Activated T-cell treated with anti-CD3 and anti-CD28 coated beads for 24 hours (primary cell): ENCODE measurements around the gene ANLN.
"Not testable (repeated sequence)": the region's sequence is repeated elsewhere in the genome, so short reads cannot be mapped to it uniquely, and the experiment has no call there.

ENCODE experiments used
- DNase-seq: peaks from one replicate; pipeline ENCODE4 v3.0.0-alpha.2; 2020; ENCODE audit warnings: low read depth

ANLN gene

DNA sequence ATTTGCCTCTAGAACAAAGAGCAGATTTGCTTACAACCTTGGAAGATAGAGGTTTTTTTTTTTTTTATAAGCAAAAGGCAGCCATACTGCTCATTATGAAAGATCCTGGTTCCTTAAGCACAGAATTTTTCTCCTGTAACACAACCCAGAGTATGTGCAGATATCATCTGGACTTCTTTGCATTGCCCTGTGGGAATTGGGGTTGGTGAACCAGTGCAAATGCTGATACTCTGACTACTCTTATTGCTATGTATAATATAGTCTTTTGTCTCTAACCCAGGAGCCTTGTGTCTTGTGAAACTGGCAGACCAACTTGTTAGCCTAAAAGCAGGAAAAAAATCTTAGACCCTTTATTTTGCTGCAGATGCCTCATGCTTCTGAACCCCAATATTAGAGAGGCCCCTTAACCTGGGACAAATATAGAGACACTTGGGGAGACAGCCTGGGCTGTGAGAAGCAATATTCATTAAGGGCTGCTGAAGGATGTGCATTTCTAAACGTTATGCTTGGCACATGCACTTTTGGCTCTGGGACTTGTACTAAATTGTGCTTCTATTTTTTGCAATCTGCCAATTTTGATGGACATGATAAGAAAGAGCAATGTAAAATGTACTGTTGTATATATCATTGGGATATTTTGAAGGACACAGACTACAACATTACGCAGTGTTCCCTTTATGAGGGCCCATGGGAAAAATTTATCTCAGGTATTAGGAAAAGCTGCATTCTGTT is 78.9 kb downstream of the ANLN start:
- DNase-seq = no peak

DNA sequence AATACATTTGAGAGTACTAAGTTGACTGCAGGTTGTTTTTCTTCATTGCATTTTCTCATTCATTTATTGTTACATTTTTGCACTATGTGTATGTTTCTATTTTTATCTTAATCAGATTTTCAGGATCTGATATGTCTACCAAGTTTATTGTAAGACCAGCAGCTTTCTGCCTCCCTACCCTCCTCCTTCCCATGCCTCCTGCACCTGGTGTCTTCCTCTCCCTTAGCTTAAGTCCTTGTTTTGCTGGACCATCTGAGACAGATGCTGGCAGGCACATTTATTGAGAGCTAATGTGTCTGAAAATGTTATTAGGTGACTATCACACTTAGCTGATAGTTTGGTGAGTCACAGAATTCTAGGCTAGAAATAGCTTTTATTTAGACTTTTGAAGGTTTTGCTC is 79.6 kb downstream of the ANLN start:
- DNase-seq = no peak

DNA sequence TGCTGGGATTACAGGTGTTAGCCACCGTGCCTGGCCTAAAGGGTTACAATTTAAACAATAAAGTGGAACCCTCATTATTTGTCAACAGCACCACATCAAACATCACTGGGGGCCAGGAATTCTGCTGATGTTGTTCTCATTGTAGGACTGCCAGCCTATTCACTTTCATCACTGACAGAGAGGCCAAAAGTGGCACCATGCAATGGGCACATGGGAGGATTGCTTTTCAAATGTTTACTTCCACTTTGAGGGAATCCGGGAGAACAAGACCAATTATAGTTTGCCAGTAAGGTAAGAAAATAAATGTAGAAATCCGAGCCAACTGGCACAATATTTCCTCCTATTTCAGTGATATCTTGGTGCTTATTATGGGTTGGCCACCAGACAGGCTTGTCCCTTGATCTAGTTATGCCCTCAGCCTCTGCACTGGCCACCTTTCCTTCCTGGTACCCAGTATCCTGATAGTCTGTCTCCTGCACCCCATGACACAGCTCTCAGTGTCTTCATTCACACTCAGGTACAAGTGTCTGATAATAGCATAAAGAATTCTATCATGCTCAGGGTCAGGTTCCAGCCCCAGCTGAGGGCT is 82.6 kb downstream of the ANLN start:
- DNase-seq = no peak

DNA sequence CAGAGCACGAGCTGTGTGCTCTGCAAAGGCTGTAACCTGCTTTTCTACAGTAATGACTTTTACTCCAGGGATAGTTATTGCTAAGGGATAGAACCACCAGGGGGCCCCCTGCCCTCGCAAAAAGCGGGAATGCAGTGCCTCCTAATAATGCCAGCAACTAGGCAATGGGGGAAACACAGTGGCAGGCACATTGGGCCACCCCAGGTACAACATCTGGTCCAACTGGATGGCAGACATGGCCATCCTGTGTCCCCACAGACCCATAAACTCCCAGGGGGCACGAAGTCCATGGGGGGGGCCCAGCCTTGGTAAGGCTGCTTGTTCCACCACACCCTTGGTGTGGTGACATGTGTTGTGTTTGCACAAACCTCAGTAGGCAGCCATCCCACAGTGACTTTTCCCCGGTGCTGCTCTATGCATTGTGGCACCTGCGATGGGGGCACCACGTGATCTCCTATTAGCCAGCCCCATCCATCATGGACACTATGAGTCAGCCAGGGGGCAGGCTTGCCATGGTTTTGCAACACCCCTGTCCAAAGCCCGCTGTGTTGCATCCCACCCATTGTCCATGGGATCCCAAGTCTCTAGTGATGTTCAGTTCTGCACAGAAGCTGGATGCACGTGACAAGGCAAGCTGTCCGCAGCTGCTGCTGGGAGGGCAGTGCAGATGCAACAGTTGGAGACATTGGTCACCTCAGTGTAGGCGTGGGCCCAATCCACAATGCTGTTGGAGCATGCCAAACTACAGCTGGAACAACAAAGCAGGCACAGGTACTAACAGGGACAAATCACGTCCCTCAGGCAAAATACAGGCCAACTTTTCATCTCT is 84.0 kb downstream of the ANLN start:
- DNase-seq = no peak

DNA sequence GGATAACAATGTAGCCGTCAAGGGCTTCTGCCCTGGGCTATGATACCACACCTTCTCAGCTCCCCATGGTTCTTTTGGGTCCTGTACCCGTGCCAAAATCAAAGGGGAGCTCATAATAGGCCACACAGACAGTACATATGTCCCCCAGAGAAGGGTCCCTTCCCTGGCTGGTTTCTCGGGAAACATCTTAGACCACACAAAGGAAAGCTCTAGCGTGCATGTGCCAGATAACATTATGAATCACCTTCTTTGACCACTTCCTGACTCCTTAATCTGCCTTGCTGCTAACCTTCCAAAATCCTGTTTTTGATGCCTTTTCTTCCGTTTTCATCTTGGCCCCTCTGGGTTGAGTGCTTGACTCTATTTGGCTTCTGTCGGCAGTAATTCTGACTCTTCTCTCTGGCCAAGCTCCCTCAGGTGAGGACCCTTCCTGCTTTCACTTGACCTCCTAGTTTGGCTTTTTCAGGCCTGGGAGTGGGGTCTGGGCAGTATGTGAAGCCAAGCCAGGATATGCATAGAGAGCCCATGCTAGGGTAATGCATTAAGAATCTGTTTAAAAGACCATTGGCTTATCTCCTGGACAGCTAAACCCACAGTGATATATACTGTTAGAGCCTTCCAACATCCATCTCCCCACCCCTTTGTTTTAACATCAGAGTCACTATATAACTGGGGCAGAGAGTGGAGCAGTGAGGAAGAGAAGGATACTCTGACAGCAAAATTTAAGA is 84.8 kb downstream of the ANLN start:
- no peak for DNase-seq

DNA sequence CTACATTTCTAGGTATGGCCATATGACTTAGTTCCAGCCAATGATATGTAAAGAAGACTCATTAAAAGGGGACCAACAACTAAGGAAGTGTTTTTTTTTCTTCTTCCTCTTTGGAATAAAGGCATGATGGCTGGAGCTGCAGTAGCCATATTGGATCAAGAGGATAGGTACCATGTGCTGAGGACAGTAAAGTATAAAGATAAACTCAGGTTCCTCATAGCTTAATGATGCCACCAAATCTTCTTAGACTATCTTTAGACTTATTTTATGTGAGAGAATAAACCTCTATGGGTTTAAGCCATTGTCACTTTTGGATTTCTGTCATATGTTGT is 85.3 kb downstream of the ANLN start:
- DNase-seq = no peak

DNA sequence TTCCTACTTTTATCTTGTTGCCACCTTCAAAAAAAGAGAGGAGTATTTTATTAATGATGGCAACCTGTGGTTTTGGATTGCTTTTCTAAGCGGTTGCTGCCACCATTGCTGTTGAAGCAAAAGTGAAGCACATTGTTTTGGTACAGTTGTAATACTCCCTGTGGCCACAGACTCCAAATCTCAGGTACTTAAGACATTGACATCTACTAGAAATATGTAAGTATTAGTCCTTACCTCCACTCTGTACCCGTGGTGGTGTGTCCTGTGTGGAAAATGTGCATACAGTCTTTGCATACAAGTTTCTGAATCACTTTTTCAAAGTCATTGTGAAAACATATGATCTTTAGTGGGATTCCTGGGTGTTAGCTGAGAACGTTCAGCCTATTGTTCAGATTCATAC is 85.7 kb downstream of the ANLN start:
- no peak for DNase-seq

DNA sequence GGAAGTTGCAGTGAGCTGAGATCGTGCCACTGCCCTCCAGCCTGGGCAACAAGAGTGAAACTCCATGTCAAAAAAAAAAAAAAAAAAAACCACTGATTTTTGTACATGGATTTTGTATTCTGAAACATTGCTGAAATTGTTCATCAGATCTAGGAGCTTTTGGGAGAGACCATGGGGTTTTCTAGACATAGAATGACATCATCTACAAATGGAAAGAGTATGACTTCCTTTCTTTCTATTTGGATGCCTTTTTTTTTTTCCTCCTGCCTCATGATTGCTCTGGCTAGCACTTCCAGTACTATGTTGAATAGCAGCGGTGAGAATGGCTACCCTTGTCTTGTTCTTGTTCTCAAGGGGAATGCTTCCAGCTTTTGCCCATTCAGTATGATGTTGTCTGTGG is 89.1 kb downstream of the ANLN start:
- DNase-seq = no peak

DNA sequence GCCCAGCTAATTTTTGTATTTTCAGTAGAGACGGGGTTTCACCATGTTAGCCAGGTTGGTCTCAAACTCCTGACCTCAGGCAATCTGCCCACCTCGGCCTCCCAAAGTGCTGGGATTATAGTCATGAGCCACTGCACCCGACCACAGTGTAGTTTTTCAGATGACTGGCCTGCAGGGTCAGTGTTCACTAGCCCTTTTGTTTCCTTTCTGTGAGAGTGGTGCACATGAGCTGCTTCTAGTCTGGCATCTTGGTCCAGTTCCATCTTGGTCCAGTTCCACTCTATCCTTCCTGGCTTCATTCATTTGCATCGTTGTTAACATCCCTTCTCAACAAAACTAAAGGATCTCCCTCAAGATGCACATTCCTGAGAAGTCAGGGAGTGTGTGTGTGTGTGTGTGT is 94.2 kb downstream of the ANLN start:
- not testable (repeated sequence) for DNase-seq

DNA sequence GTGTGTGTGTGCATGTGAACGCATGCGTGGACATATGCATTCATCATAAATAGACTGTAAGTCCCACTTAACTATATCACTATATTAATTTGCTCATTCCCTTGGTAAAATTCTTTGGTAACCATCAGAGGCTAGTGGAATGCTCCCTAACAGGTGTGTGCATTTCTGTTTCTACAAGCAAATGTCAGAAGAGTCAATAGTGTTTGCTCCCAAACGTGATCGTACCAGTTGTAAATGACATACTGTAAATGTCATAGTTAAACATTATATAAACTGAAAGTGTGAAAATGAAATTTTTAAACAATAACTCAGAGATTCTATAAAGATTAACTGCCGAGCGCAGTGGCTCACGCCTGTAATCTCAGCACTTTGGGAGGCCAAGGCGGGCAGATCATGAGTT is 94.6 kb downstream of the ANLN start:
- no peak for DNase-seq

DNA sequence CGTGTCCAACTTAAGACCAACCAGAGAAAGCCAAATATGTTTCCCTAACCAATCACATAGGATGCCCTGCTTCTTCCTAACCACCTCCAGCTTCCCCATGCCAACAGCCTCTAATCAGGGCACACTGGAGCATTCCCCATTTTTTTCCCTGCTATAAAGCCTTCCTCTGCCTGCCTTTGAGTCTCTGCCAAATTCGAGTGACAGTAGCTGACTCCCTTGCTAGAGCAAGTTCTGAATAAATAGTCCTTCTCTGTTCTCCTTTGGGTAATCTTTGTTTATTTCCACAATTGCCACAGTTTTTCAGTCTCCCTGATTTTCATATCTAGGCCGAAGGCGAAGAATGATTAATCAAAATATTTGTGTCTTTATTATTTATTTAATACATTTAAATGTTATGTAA is 96.7 kb downstream of the ANLN start:
- no peak for DNase-seq

DNA sequence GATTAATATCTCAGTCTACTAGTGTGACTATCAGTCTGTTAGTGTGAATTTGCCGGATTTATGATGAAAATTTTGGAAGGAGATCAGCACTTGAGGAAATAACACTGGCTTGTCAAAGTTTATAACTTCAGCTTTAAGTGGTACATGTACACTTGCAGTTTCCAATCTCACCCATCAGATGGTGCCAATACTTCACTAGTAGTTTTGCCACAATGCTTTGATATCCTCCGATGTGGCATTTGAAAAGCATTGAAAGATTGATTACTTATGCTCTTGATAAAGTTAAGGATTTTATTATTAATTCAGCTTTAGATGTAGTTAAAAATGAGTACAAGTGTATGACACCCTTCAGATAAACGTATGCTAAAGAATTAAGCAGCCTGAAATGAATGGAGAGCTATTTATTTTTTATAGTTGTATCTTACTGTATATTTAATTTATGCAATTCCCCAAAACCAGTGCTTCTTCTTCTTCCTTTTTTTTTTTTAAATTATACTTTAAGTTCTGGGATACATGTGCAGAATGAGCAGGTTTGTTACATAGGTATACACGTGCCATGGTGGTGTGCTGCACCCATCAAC is 98.2 kb downstream of the ANLN start:
- DNase-seq = peak; percentile 23

DNA sequence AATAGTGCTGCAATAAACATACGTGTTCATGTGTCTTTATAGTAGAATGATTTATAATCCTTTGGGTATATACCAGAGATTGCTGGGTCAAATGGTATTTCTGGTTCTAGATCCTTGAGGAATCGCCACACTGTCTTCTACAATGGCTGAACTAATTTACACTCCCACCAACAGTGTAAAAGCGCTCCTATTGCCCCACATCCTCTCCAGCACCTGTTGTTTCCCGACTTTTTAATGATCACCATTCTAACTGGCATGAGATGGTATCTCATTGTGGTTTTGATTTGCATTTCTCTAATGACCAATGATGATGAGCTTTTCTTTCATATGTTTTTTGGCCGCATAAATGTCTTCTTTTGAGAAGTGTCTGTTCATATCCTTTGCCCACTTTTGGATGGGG is 99.0 kb downstream of the ANLN start:
- not testable (repeated sequence) for DNase-seq

DNA sequence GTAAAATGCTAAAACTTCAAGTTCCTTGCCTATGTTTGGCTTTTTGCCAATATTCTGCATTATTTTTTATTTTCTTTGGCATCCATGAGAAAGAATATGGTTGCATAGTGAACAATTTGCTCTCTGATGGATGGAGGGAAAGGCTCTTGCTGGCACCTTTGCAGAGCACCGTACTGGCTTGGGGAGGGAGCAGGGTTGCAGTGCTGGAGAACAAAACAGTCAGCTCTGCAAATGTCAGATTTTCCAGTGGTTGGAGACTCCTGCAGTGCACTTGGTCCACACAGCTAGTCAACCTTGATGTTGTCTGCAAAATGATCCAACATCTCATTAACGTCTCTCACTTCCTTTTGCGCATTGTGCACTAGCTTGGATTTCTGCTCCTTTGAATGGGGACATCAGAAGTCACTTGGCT is 100.8 kb downstream of the ANLN start:
- no peak for DNase-seq

DNA sequence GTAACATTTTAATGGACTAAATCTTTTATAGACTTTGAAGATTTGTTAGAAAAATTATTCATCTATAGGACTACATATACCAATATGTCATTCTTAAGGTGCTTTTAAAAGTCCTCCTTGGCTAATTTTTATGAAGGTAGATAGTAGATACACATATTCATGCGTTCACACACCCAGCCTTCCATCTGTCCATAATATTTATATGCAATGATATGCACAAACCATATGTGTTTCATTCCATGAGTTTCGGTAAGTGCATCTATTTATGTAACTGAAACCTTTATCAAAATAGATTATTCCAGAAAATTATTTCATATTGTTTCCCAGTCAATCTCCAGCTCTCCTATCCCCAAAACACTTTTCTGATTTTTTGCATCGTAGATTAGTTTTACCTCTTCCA is 101.7 kb downstream of the ANLN start:
- DNase-seq = no peak

DNA sequence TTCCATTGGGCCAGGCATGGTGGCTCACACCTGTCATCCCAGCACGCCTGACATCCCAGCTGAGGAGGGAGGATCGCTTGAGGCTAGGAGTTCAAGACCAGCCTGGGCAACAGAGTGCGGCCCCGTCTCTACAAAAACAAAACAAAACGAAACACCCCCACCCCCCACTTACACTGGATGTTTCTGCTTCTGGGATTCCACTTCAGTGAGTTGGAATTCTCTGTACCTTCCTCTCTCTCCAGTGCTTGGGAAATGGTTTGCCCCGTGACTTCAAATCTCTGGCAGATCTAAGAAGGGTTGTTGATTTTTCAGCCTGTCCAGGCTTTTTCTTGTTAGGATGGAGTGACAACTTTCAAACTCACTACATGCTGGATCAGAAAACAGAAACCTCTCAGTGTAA is 106.9 kb downstream of the ANLN start:
- no peak for DNase-seq

DNA sequence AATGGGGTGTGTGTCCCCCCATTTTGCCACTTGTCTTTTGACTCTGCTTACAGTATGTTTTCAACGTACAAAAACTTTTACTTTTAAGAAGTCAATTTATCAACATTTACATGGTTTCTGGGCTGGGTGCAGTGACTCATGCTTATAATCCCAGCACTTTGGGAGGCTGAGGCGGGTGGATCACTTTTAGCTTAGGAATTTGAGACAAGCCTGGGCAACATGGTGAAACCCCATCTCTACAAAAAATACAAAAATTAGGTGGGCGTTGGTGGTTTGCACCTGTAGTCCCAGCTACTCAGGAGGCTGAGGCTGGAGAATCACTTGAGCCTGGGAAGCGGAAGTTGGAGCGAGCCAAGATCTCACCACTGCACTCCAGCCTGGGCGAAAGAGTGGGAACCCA is 107.5 kb downstream of the ANLN start:
- not testable (repeated sequence) for DNase-seq

DNA sequence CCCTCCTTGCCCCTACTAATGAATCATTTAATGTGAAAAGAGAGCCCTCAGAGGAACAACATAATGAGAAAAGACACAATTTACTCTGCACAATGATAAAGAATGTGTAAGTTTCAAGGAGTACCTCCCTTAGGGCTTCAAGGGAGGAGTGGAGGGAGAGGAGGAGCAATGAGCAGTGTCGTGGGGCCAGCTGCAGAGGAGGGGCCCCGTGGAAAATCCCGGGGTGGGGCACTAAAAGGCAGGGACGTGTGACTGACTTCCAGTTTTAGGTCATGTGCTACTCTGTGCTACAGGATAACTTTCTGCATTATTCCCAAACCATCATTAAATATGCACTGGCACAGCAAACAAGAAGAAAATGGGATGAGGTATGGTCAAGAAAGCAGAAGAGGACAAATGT is 108.1 kb downstream of the ANLN start:
- no peak for DNase-seq
